Panc1 (cell line): ENCODE data around the gene LILRB3. TPM values are rescaled to one million over a fixed set of nuclear protein-coding genes. Genes with fewer than 3 reads are reported as not detected.
A peak's percentile ranks its signal among the peaks of the same experiment; 100 is the strongest.

Experiments
- ATAC-seq: fragments of 200-7000 bp; cut with Tn5 transposase; 2 replicates; pipeline ENCODE4 v1.9.1; 2020; ENCODE audit warnings: mild to moderate bottlenecking, moderate library complexity
- BruUV-seq: library from RNA; stranded (reverse); fragments of 400-500 nt; replicated peaks from 2 replicates; lab custom pipeline; 2021; lab: Mats Ljungman, UMichigan
- CTCF ChIA-PET: fragments of 300-600 bp; sonication (Branson Sonifier 250); formaldehyde crosslinking; loops from one replicate; lab custom pipeline; 2022; ENCODE audit warnings: antibody characterized with exemption; lab: Charles Lee
- POLR2A ChIA-PET: fragments of 300-600 bp; sonication (Branson Sonifier 250); formaldehyde crosslinking; loops from one replicate; lab custom pipeline; 2022; ENCODE audit warnings: antibody characterized with exemption; lab: Charles Lee
- DNase-seq: peaks from one replicate; pipeline ENCODE4 v3.0.0-alpha.2; 2010; ENCODE audit warnings: low read depth, low spot score
- H3K27ac ChIP-seq: 2 replicates; pipeline ENCODE4 v1.5.1; 2011; ENCODE audit warnings: mild to moderate bottlenecking, low read length, inconsistent platforms
- H3K27me3 ChIP-seq: fragments of 200-500 bp; sonication (Bioruptor generic); 2 replicates; pipeline ENCODE4 v1.6.0; 2014; ENCODE audit warnings: low read length, inconsistent platforms; ENCODE audit not compliant: control insufficient read depth, insufficient read depth
- H3K36me3 ChIP-seq: fragments of 200-500 bp; sonication (Bioruptor generic); 2 replicates; pipeline ENCODE4 v1.5.1; 2014; ENCODE audit warnings: inconsistent platforms, mild to moderate bottlenecking, low read length, moderate library complexity; ENCODE audit not compliant: control insufficient read depth, insufficient read depth
- H3K4me1 ChIP-seq: 2 replicates; pipeline ENCODE4 v1.5.1; 2011; ENCODE audit warnings: inconsistent platforms, mild to moderate bottlenecking, low read length, moderate library complexity; ENCODE audit not compliant: control insufficient read depth, insufficient read depth
- H3K4me3 ChIP-seq, 2 experiments: 2 replicates each; pipeline ENCODE4 v1.5.1; 2011 to 2012; ENCODE audit warnings: low read depth in 2 of 2, low read length in 2 of 2, mild to moderate bottlenecking in 2 of 2, inconsistent platforms in 1 of 2, moderate library complexity in 1 of 2
- H3K9me3 ChIP-seq: fragments of 200-500 bp; sonication (Bioruptor generic); 2 replicates; pipeline ENCODE4 v1.5.1; 2014; ENCODE audit warnings: low read depth, mild to moderate bottlenecking, inconsistent platforms, low read length, moderate library complexity; ENCODE audit not compliant: control insufficient read depth, insufficient read depth
- CTCF ChIP-seq: fragments of 450-650 bp; IDR thresholded peaks from 2 replicates; pipeline ENCODE4 v1.5.1; 2017; ENCODE audit warnings: mild to moderate bottlenecking
- POLR2AphosphoS5 ChIP-seq: IDR thresholded peaks from 2 replicates; pipeline ENCODE4 v1.6.1; 2012; ENCODE audit warnings: mild to moderate bottlenecking, low read depth, low read length, moderate library complexity
- REST ChIP-seq, 2 experiments: IDR thresholded peaks; 2 replicates each; pipeline ENCODE4 v1.6.1; 2011 to 2012; ENCODE audit warnings: low read depth in 2 of 2, control low read depth in 1 of 2, low read length in 1 of 2, mild to moderate bottlenecking in 1 of 2, moderate library complexity in 1 of 2; ENCODE audit not compliant: insufficient read depth in 1 of 2
- SIN3A ChIP-seq: IDR thresholded peaks from 2 replicates; pipeline ENCODE4 v1.6.1; 2012; ENCODE audit warnings: low read depth, mild to moderate bottlenecking, low read length, moderate library complexity, borderline replicate concordance; ENCODE audit not compliant: insufficient read depth
- TCF7L2 ChIP-seq: IDR thresholded peaks from 2 replicates; pipeline ENCODE4 v1.6.1; 2011; ENCODE audit warnings: mild to moderate bottlenecking, low read depth, low read length, inconsistent platforms
- in situ Hi-C: cut with HindIII; loops from 2 replicates; pipeline ENCODE4 v1.10.0; 2016; ENCODE audit warnings: low sequenced_read_pairs, low pct_unique_long_range_greater_than_20kb
- intact Hi-C: fragments of 100-400 bp; cut with micrococcal nuclease; formaldehyde crosslinking; loops from one replicate; pipeline ENCODE4 v1.10.0; 2022; ENCODE audit not compliant: unreplicated experiment
- total RNA-seq: library from RNA; stranded (reverse); gene quantifications from one replicate; pipeline ENCODE4 v1.2.1, GENCODE V29; 2021; ENCODE audit not compliant: unreplicated experiment

The LILRB3 gene
- total RNA-seq, 1 experiment from 2014 or later, result 0.18 TPM

- BruUV-seq, result no TSS peak
- in situ Hi-C loops (no loop called here), intact Hi-C loops (no loop called here)
- TF ChIP-seq SIN3A, result no peak
- no peak for TF ChIP-seq POLR2AphosphoS5
- peak; percentile 99 for TF ChIP-seq CTCF
- POLR2A ChIA-PET, result interaction anchor here (0.6 kb wide), 1 partner anchor 15 kb away, joined by 8 read pairs; no protein-coding TSS in a partner anchor
- H3K4me1 ChIP-seq, result peaks cover 4% of the 10 kb centered on the region; the same call in 1 of the 2 replicates
- no peak overlapping the region for H3K4me3 ChIP-seq
- no peaks in the 10 kb centered on the region for H3K27me3 ChIP-seq
- no peaks in the 10 kb centered on the region for H3K36me3 ChIP-seq
- no peak overlapping the region for H3K27ac ChIP-seq
- DNase-seq (no peak), ATAC-seq (peak; percentile 99)
- CTCF ChIA-PET, result interaction anchor here (0.7 to 1.0 kb wide), 2 partner anchors 16 to 40 kb away, joined by 3 read pairs; partner anchors contain the start of gene TSEN34
- H3K9me3 ChIP-seq, result no peaks in the 10 kb centered on the region
These were observed 8.5 kb upstream of the LILRB3 start for GRCh38 chr19:54231077-54231931.

GRCh38 chr19:54230031-54230430 lies 7.2 kb upstream of the LILRB3 start:
- no peak overlapping the region for H3K27ac ChIP-seq
- H3K9me3 ChIP-seq, result no peaks in the 10 kb centered on the region
- in situ Hi-C loops, result no loop called here
- no peaks in the 10 kb centered on the region for H3K36me3 ChIP-seq
- peaks cover 4% of the 10 kb centered on the region; the same call in 1 of the 2 replicates for H3K4me1 ChIP-seq
- ATAC-seq (no peak), DNase-seq (no peak)
- ChIA-PET CTCF (interaction anchor here (0.7 kb wide), 1 partner anchor 40 kb away, joined by 8 read pairs; no protein-coding TSS in a partner anchor), POLR2A (no interaction called here)
- TF ChIP-seq CTCF, result no peak
- no peak for TF ChIP-seq TCF7L2
- no peak for TF ChIP-seq SIN3A
- no peak for TF ChIP-seq POLR2AphosphoS5
- TF ChIP-seq REST (IDR thresholded peaks at IDR 0.05; ENCODE audit: insufficient read depth in 1 of 2, low read depth in 2 of 2, low read length in 1 of 2), result no peak
- BruUV-seq, result no TSS peak
- no peak overlapping the region for H3K4me3 ChIP-seq
- no peaks in the 10 kb centered on the region for H3K27me3 ChIP-seq
- intact Hi-C loops, result no loop called here
